HL-60 (cell line): ENCODE results near the gene FHIT.

Experiments
- CTCF ChIP-seq: IDR thresholded peaks from one replicate; pipeline ENCODE4 v1.5.1; 2011; ENCODE audit warnings: low read length, control low read depth, inconsistent platforms; ENCODE audit not compliant: insufficient read depth
- POLR2AphosphoS5 ChIP-seq: IDR thresholded peaks from 2 replicates; pipeline ENCODE4 v1.6.1; 2012; ENCODE audit warnings: low read depth
- TF ChIP-seq, protein P1 (sequence below): IDR thresholded peaks from 2 replicates; pipeline ENCODE4 v1.6.1; 2012; ENCODE audit warnings: low read depth; ENCODE audit not compliant: insufficient replicate concordance

DNA sequence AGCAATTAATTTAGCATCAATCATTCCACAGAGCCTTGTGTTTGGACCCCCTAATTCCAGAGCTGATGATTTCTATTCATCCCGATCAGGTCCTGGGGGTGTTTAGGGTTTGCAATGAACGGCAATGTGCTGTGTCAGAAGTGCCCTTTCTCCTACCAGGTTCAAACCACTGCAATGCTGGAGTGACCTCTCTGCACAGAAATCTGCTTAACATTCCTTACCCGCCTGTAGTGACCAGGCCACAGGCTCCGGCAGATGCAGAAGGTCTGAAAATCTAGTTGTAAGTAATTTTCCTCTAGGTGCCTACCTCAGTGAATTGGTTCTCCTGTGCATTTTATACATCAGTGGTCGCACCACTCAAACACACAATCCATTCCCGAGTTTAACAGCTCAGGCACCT lies 1476.1 kb downstream of the FHIT start:
- TF ChIP-seq, protein P1, sequence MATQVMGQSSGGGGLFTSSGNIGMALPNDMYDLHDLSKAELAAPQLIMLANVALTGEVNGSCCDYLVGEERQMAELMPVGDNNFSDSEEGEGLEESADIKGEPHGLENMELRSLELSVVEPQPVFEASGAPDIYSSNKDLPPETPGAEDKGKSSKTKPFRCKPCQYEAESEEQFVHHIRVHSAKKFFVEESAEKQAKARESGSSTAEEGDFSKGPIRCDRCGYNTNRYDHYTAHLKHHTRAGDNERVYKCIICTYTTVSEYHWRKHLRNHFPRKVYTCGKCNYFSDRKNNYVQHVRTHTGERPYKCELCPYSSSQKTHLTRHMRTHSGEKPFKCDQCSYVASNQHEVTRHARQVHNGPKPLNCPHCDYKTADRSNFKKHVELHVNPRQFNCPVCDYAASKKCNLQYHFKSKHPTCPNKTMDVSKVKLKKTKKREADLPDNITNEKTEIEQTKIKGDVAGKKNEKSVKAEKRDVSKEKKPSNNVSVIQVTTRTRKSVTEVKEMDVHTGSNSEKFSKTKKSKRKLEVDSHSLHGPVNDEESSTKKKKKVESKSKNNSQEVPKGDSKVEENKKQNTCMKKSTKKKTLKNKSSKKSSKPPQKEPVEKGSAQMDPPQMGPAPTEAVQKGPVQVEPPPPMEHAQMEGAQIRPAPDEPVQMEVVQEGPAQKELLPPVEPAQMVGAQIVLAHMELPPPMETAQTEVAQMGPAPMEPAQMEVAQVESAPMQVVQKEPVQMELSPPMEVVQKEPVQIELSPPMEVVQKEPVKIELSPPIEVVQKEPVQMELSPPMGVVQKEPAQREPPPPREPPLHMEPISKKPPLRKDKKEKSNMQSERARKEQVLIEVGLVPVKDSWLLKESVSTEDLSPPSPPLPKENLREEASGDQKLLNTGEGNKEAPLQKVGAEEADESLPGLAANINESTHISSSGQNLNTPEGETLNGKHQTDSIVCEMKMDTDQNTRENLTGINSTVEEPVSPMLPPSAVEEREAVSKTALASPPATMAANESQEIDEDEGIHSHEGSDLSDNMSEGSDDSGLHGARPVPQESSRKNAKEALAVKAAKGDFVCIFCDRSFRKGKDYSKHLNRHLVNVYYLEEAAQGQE, result no peak
- TF ChIP-seq CTCF (no peak), POLR2AphosphoS5 (no peak)
